ENCODE results near the gene ATP5F1B. TPM values are rescaled to one million over a fixed set of nuclear protein-coding genes. Genes with fewer than 3 reads are reported as not detected.
"Not testable (repeated sequence)": the region's sequence is repeated elsewhere in the genome, so short reads cannot be mapped to it uniquely, and the experiment has no call there.

Gene ATP5F1B
- total and polyA plus RNA-seq, 2 of the 13 experiments (the other 11 are each of a cell fraction or from before 2014, with no cell fraction given) = 1,051 to 1,180 TPM

- Histone ChIP-seq H3K9me3 (ENCODE audit: low read length) (no peaks in the 10 kb centered on the region), H4K20me1 (ENCODE audit: insufficient read depth, low read length) (no peaks in the 10 kb centered on the region), H3K27me3 (ENCODE audit: control insufficient read depth in 1 of 2, insufficient read depth in 2 of 2, low read length in 2 of 2) (no peaks in the 10 kb centered on the region), H3K4me2 (ENCODE audit: low read depth, low read length) (no peak overlapping the region), H3K4me1 (ENCODE audit: insufficient read depth, low read length) (no peaks in the 10 kb centered on the region), H2AFZ (ENCODE audit: low read length) (no peak overlapping the region), H3K27ac (ENCODE audit: extremely low read length, insufficient read depth, low read length) (no peak overlapping the region), H3K79me2 (ENCODE audit: insufficient read depth, low read length) (no peaks in the 10 kb centered on the region), H3K9ac (ENCODE audit: insufficient read depth, low read depth, low read length) (no peak overlapping the region), H3K4me3 (replicated peaks in 1 of 3; ENCODE audit: insufficient read depth in 1 of 3, low read depth in 2 of 3, low read length in 3 of 3) (no peak overlapping the region), H3K36me3 (replicated peaks in 1 of 2; ENCODE audit: control insufficient read depth in 1 of 2, insufficient read depth in 2 of 2, low read length in 2 of 2) (no peaks in the 10 kb centered on the region)
- FAIRE-seq = no peak
- no peak for TF ChIP-seq ZNF839 (CRISPR knock-in tag; IDR thresholded peaks at IDR 0.05; ENCODE audit: borderline replicate concordance)
- TF ChIP-seq ZNF362 (CRISPR knock-in tag; IDR thresholded peaks at IDR 0.05; ENCODE audit: borderline replicate concordance) = no peak
- no peak for TF ChIP-seq TAF1 (CRISPR knock-in tag; IDR thresholded peaks at IDR 0.05)
- no peak for TF ChIP-seq KLF16 (CRISPR knock-in tag; IDR thresholded peaks at IDR 0.05)
- no peak for TF ChIP-seq USF2 (IDR thresholded peaks at IDR 0.05; ENCODE audit: low read depth, low read length)
- no peak for TF ChIP-seq USF2 (CRISPR knock-in tag; IDR thresholded peaks at IDR 0.05; ENCODE audit: borderline replicate concordance)
- TF ChIP-seq RAD51 (IDR thresholded peaks at IDR 0.05; ENCODE audit: borderline replicate concordance) = no peak
- no peak for TF ChIP-seq CHCHD3 (CRISPR knock-in tag; IDR thresholded peaks at IDR 0.05)
- no peak for TF ChIP-seq NFATC3 (CRISPR knock-in tag; IDR thresholded peaks at IDR 0.05)
- 86% methylated on average over 7 of the region's 7 CpGs for WGBS (ENCODE audit: low lambda C conversion rate)
- intact Hi-C loops (cut with micrococcal nuclease; ENCODE audit: unreplicated experiment) = no loop called here
- no peak for DNase-seq (ENCODE audit: low spot score)
- in situ Hi-C loops (cut with HindIII; ENCODE audit: extremely low pct_ligation_motif_present, low pct_unique_long_range_greater_than_20kb) = no loop called here
- no TSS peak for BruUV-seq (replicated peaks)
- ChIA-PET CTCF (ENCODE audit: low intra/inter-chr PET ratio, low total read pairs) (no interaction called here), POLR2A (interaction anchor here (1.2 kb wide), 1 partner anchor 12 kb away, joined by 4 read pairs; the partner anchor contains the start of gene ATP5F1B)
- no peak for ATAC-seq
Measured at GRCh38 chr12:56657416-56658379, 11.9 kb upstream of the ATP5F1B start.

GRCh38 chr12:56653781-56654180 is 8.0 kb upstream of the ATP5F1B start:
- ATAC-seq; H4K20me1 ChIP-seq (ENCODE audit: insufficient read depth, low read length); CTCF ChIA-PET (ENCODE audit: low intra/inter-chr PET ratio, low total read pairs); H3K9ac ChIP-seq (ENCODE audit: insufficient read depth, low read depth, low read length); H3K4me2 ChIP-seq (ENCODE audit: low read depth, low read length); H3K9me3 ChIP-seq (ENCODE audit: low read length); in situ Hi-C loops (cut with HindIII; ENCODE audit: extremely low pct_ligation_motif_present, low pct_unique_long_range_greater_than_20kb); H3K79me2 ChIP-seq (ENCODE audit: insufficient read depth, low read length); H2AFZ ChIP-seq (ENCODE audit: low read length); POLR2A ChIA-PET; H3K27me3 ChIP-seq (ENCODE audit: control insufficient read depth in 1 of 2, insufficient read depth in 2 of 2, low read length in 2 of 2); intact Hi-C loops (cut with micrococcal nuclease; ENCODE audit: unreplicated experiment); H3K27ac ChIP-seq (ENCODE audit: extremely low read length, insufficient read depth, low read length); H3K36me3 ChIP-seq (replicated peaks in 1 of 2; ENCODE audit: control insufficient read depth in 1 of 2, insufficient read depth in 2 of 2, low read length in 2 of 2); BruUV-seq (replicated peaks); FAIRE-seq; DNase-seq (ENCODE audit: low spot score); H3K4me3 ChIP-seq (replicated peaks in 1 of 3; ENCODE audit: insufficient read depth in 1 of 3, low read depth in 2 of 3, low read length in 3 of 3); H3K4me1 ChIP-seq (ENCODE audit: insufficient read depth, low read length): not testable (repeated sequence)
- 59% methylated on average over 4 of the region's 5 CpGs for WGBS (ENCODE audit: low lambda C conversion rate)

All from HepG2 (cell line).